ENCODE measurements around the gene SYT2.
"Not testable (repeated sequence)": the region's sequence is repeated elsewhere in the genome, so short reads cannot be mapped to it uniquely, and the experiment has no call there.

SYT2 gene

GRCh38 chr1:202562444-202563060 is 147.7 kb downstream of the SYT2 start:
- TF ChIP-seq CTCF (IDR thresholded peaks at IDR 0.05; ENCODE audit: low read depth, low read length, poor library complexity, severe bottlenecking) = no peak
- Histone ChIP-seq H3K9me2 (replicated peaks; ENCODE audit: control insufficient read depth, low read length) (no peaks in the 10 kb centered on the region), H3K4me3 (ENCODE audit: low read length) (no peak overlapping the region), H3F3A (ENCODE audit: control insufficient read depth, insufficient read depth) (no peaks in the 10 kb centered on the region), H4K20me1 (ENCODE audit: control insufficient read depth, insufficient read depth, low read depth, low read length) (no peaks in the 10 kb centered on the region), H3K36me3 (ENCODE audit: control insufficient read depth, low read length) (no peaks in the 10 kb centered on the region), H3K9me3 (ENCODE audit: control insufficient read depth, insufficient read depth, low read length) (no peaks in the 10 kb centered on the region), H3K4me2 (ENCODE audit: low read length) (no peak overlapping the region), H3K79me2 (ENCODE audit: control insufficient read depth, low read length) (no peaks in the 10 kb centered on the region), H3K27ac (ENCODE audit: low read depth, low read length) (no peak overlapping the region), H3K27me3 (ENCODE audit: control insufficient read depth, low read length) (no peaks in the 10 kb centered on the region), H3K4me1 (ENCODE audit: control insufficient read depth, low read length) (peaks cover 30% of the 10 kb centered on the region)

- no peaks in the 10 kb centered on the region for H3K27me3 ChIP-seq (ENCODE audit: control insufficient read depth, low read length)
- H3F3A ChIP-seq (ENCODE audit: control insufficient read depth, insufficient read depth) = no peaks in the 10 kb centered on the region
- TF ChIP-seq CTCF (IDR thresholded peaks at IDR 0.05; ENCODE audit: low read depth, low read length, poor library complexity, severe bottlenecking) (no peak), EZH2phosphoT487 (IDR thresholded peaks at IDR 0.05; ENCODE audit: borderline replicate concordance, low read length) (no peak)
- H3K4me3 ChIP-seq (ENCODE audit: low read length) = no peak overlapping the region
- H3K9me3 ChIP-seq (ENCODE audit: control insufficient read depth, insufficient read depth, low read length) = no peaks in the 10 kb centered on the region
- H3K36me3 ChIP-seq (ENCODE audit: control insufficient read depth, low read length) = no peaks in the 10 kb centered on the region
- peaks cover 26% of the 10 kb centered on the region for H3K4me1 ChIP-seq (ENCODE audit: control insufficient read depth, low read length)
- H4K20me1 ChIP-seq (ENCODE audit: control insufficient read depth, insufficient read depth, low read depth, low read length) = no peaks in the 10 kb centered on the region
- H3K79me2 ChIP-seq (ENCODE audit: control insufficient read depth, low read length) = no peaks in the 10 kb centered on the region
- H3K9me2 ChIP-seq (replicated peaks; ENCODE audit: control insufficient read depth, low read length) = no peaks in the 10 kb centered on the region
- H3K27ac ChIP-seq (ENCODE audit: low read depth, low read length) = no peak overlapping the region
- H3K4me2 ChIP-seq (ENCODE audit: low read length) = no peak overlapping the region
These were observed 148.4 kb downstream of the SYT2 start for GRCh38 chr1:202561726-202562443.

GRCh38 chr1:202561240-202561639 is 149.0 kb downstream of the SYT2 start:
- no peak overlapping the region for H3K4me2 ChIP-seq (ENCODE audit: low read length)
- no peaks in the 10 kb centered on the region for H3F3A ChIP-seq (ENCODE audit: control insufficient read depth, insufficient read depth)
- no peak overlapping the region for H3K27ac ChIP-seq (ENCODE audit: low read depth, low read length)
- H3K9me2 ChIP-seq (replicated peaks; ENCODE audit: control insufficient read depth, low read length) = no peaks in the 10 kb centered on the region
- no peaks in the 10 kb centered on the region for H4K20me1 ChIP-seq (ENCODE audit: control insufficient read depth, insufficient read depth, low read depth, low read length)
- peaks cover 19% of the 10 kb centered on the region for H3K4me1 ChIP-seq (ENCODE audit: control insufficient read depth, low read length)
- H3K36me3 ChIP-seq (ENCODE audit: control insufficient read depth, low read length) = no peaks in the 10 kb centered on the region
- TF ChIP-seq CTCF (IDR thresholded peaks at IDR 0.05; ENCODE audit: low read depth, low read length, poor library complexity, severe bottlenecking) (no peak), EZH2phosphoT487 (IDR thresholded peaks at IDR 0.05; ENCODE audit: borderline replicate concordance, low read length) (no peak)
- H3K9me3 ChIP-seq (ENCODE audit: control insufficient read depth, insufficient read depth, low read length) = no peaks in the 10 kb centered on the region
- no peaks in the 10 kb centered on the region for H3K27me3 ChIP-seq (ENCODE audit: control insufficient read depth, low read length)
- no peak overlapping the region for H3K4me3 ChIP-seq (ENCODE audit: low read length)
- H3K79me2 ChIP-seq (ENCODE audit: control insufficient read depth, low read length) = no peaks in the 10 kb centered on the region

GRCh38 chr1:202557662-202558061 is 152.6 kb downstream of the SYT2 start:
- H3K4me1 ChIP-seq (ENCODE audit: control insufficient read depth, low read length) = peaks cover 14% of the 10 kb centered on the region
- not testable (repeated sequence) for H3K9me2 ChIP-seq (replicated peaks; ENCODE audit: control insufficient read depth, low read length); H3K79me2 ChIP-seq (ENCODE audit: control insufficient read depth, low read length); H3K27me3 ChIP-seq (ENCODE audit: control insufficient read depth, low read length); H3K4me3 ChIP-seq (ENCODE audit: low read length); H4K20me1 ChIP-seq (ENCODE audit: control insufficient read depth, insufficient read depth, low read depth, low read length); H3F3A ChIP-seq (ENCODE audit: control insufficient read depth, insufficient read depth); H3K27ac ChIP-seq (ENCODE audit: low read depth, low read length); H3K36me3 ChIP-seq (ENCODE audit: control insufficient read depth, low read length); H3K4me2 ChIP-seq (ENCODE audit: low read length); H3K9me3 ChIP-seq (ENCODE audit: control insufficient read depth, insufficient read depth, low read length)

- not testable (repeated sequence) for H3F3A ChIP-seq (ENCODE audit: control insufficient read depth, insufficient read depth); H3K27ac ChIP-seq (ENCODE audit: low read depth, low read length); H4K20me1 ChIP-seq (ENCODE audit: control insufficient read depth, insufficient read depth, low read depth, low read length); H3K36me3 ChIP-seq (ENCODE audit: control insufficient read depth, low read length); H3K79me2 ChIP-seq (ENCODE audit: control insufficient read depth, low read length); H3K9me3 ChIP-seq (ENCODE audit: control insufficient read depth, insufficient read depth, low read length); H3K9me2 ChIP-seq (replicated peaks; ENCODE audit: control insufficient read depth, low read length); H3K4me3 ChIP-seq (ENCODE audit: low read length); H3K4me2 ChIP-seq (ENCODE audit: low read length); H3K27me3 ChIP-seq (ENCODE audit: control insufficient read depth, low read length)
- peaks cover 14% of the 10 kb centered on the region for H3K4me1 ChIP-seq (ENCODE audit: control insufficient read depth, low read length)
These were observed 154.2 kb downstream of the SYT2 start for GRCh38 chr1:202556037-202556436.

- not testable (repeated sequence) for H3K27ac ChIP-seq (ENCODE audit: low read depth, low read length)
These were observed 155.6 kb downstream of the SYT2 start for GRCh38 chr1:202554619-202555018.

More at GRCh38 chr1:202554619-202555018, 155.6 kb downstream of the SYT2 start:
- H3K4me2 ChIP-seq (ENCODE audit: low read length); H3F3A ChIP-seq (ENCODE audit: control insufficient read depth, insufficient read depth); H3K9me3 ChIP-seq (ENCODE audit: control insufficient read depth, insufficient read depth, low read length); H3K36me3 ChIP-seq (ENCODE audit: control insufficient read depth, low read length); H3K9me2 ChIP-seq (replicated peaks; ENCODE audit: control insufficient read depth, low read length); H3K79me2 ChIP-seq (ENCODE audit: control insufficient read depth, low read length); H3K4me3 ChIP-seq (ENCODE audit: low read length); H4K20me1 ChIP-seq (ENCODE audit: control insufficient read depth, insufficient read depth, low read depth, low read length); H3K27me3 ChIP-seq (ENCODE audit: control insufficient read depth, low read length): not testable (repeated sequence)
- H3K4me1 ChIP-seq (ENCODE audit: control insufficient read depth, low read length) = peaks cover 14% of the 10 kb centered on the region

All from DOHH2 (cell line).